ENCODE results near the gene FYCO1. TPM values are rescaled to one million over a fixed set of nuclear protein-coding genes. Genes with fewer than 3 reads are reported as not detected.

The FYCO1 gene
- polyA plus RNA-seq, 3 donors, result 0.59 to 5.0 (median 1.3) TPM

DNA sequence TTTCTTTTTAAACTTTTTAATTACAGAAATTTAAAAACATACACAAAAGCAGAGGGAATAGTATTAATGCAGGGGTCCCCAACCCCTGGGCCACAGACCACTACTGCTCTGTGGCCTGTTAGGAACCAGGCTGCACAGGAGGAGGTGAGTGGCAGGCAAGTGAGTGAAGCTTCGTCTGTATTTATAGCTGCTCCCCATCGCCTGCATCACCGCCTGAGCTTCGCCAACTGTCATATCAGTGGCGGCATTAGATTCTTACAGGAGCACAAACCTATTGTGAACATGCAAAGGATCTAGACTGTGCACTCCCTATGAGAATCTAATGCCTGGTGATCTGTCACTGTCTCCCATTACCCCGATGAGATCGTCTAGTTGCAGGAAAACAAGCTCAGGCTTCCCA lies 86.9 kb downstream of the FYCO1 start:
- H3K9ac ChIP-seq (ENCODE audit: insufficient read depth, low read length, poor library complexity, severe bottlenecking), result no peak overlapping the region
- no peak overlapping the region for H3K27ac ChIP-seq (ENCODE audit: low read depth in 1 of 2, low read length in 2 of 2)
- no peaks in the 10 kb centered on the region for H3K4me1 ChIP-seq (ENCODE audit: control insufficient read depth in 1 of 2, insufficient read depth in 2 of 2, low read length in 2 of 2)
- Mint-ChIP-seq H3K27me3 (ENCODE audit: low read depth in 3 of 3) (peaks cover 0 to 1% (median 0%) of the 10 kb centered on the region in 3 donors), H3K27ac (no peak overlapping the region), H3K9me3 (no peaks in the 10 kb centered on the region), H3K4me1 (peaks cover 3% of the 10 kb centered on the region), H3K4me3 (no peak overlapping the region), H3K36me3 (peaks cover 2 to 9% of the 10 kb centered on the region in 2 donors)
- no peak for DNase-seq
- H3K79me2 ChIP-seq (ENCODE audit: insufficient read depth, low read length), result no peaks in the 10 kb centered on the region
- TF ChIP-seq, protein P1, sequence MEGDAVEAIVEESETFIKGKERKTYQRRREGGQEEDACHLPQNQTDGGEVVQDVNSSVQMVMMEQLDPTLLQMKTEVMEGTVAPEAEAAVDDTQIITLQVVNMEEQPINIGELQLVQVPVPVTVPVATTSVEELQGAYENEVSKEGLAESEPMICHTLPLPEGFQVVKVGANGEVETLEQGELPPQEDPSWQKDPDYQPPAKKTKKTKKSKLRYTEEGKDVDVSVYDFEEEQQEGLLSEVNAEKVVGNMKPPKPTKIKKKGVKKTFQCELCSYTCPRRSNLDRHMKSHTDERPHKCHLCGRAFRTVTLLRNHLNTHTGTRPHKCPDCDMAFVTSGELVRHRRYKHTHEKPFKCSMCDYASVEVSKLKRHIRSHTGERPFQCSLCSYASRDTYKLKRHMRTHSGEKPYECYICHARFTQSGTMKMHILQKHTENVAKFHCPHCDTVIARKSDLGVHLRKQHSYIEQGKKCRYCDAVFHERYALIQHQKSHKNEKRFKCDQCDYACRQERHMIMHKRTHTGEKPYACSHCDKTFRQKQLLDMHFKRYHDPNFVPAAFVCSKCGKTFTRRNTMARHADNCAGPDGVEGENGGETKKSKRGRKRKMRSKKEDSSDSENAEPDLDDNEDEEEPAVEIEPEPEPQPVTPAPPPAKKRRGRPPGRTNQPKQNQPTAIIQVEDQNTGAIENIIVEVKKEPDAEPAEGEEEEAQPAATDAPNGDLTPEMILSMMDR (IDR thresholded peaks at IDR 0.05), result no peak
- H3K36me3 ChIP-seq (replicated peaks in 1 of 2; ENCODE audit: control insufficient read depth in 1 of 2, insufficient read depth in 2 of 2, low read length in 2 of 2), result no peaks in the 10 kb centered on the region
- no peak overlapping the region for H2AFZ ChIP-seq (ENCODE audit: insufficient read depth, low read depth, low read length, poor library complexity, severe bottlenecking)
- H3K27me3 ChIP-seq (ENCODE audit: control insufficient read depth in 2 of 2, insufficient read depth in 2 of 2, low read length in 2 of 2), result no peaks in the 10 kb centered on the region
- 96% methylated on average over 5 of the region's 7 CpGs for WGBS (ENCODE audit: insufficient coverage)
- no peak overlapping the region for H3K4me2 ChIP-seq (replicated peaks; ENCODE audit: extremely low read depth, low read length, poor library complexity, severe bottlenecking)
- H4K20me1 ChIP-seq (ENCODE audit: insufficient read depth, low read length), result no peaks in the 10 kb centered on the region
- intact Hi-C loops (cut with micrococcal nuclease), result no loop called here
- H3K4me3 ChIP-seq (replicated peaks in 1 of 3; ENCODE audit: low read depth in 2 of 3, low read length in 3 of 3), result no peak overlapping the region
- no peaks in the 10 kb centered on the region for H3K9me3 ChIP-seq (replicated peaks in 1 of 2; ENCODE audit: control insufficient read depth in 1 of 2, insufficient read depth in 1 of 2, low read length in 2 of 2)

- Histone ChIP-seq H3K4me3 (replicated peaks in 1 of 3; ENCODE audit: low read depth in 2 of 3, low read length in 3 of 3) (no peak overlapping the region), H3K9ac (ENCODE audit: insufficient read depth, low read length, poor library complexity, severe bottlenecking) (no peak overlapping the region), H4K20me1 (ENCODE audit: insufficient read depth, low read length) (no peaks in the 10 kb centered on the region), H3K36me3 (replicated peaks in 1 of 2; ENCODE audit: control insufficient read depth in 1 of 2, insufficient read depth in 2 of 2, low read length in 2 of 2) (no peaks in the 10 kb centered on the region), H3K4me2 (replicated peaks; ENCODE audit: extremely low read depth, low read length, poor library complexity, severe bottlenecking) (no peak overlapping the region), H3K79me2 (ENCODE audit: insufficient read depth, low read length) (no peaks in the 10 kb centered on the region), H2AFZ (ENCODE audit: insufficient read depth, low read depth, low read length, poor library complexity, severe bottlenecking) (no peak overlapping the region), H3K27me3 (ENCODE audit: control insufficient read depth in 2 of 2, insufficient read depth in 2 of 2, low read length in 2 of 2) (no peaks in the 10 kb centered on the region), H3K27ac (ENCODE audit: low read depth in 1 of 2, low read length in 2 of 2) (no peak overlapping the region), H3K9me3 (replicated peaks in 1 of 2; ENCODE audit: control insufficient read depth in 1 of 2, insufficient read depth in 1 of 2, low read length in 2 of 2) (no peaks in the 10 kb centered on the region), H3K4me1 (ENCODE audit: control insufficient read depth in 1 of 2, insufficient read depth in 2 of 2, low read length in 2 of 2) (no peaks in the 10 kb centered on the region)
- H3K27ac Mint-ChIP-seq, result no peak overlapping the region
- peaks cover 2 to 9% of the 10 kb centered on the region in 2 donors for H3K36me3 Mint-ChIP-seq
- intact Hi-C loops (cut with micrococcal nuclease), result no loop called here
- H3K9me3 Mint-ChIP-seq, result no peaks in the 10 kb centered on the region
- H3K4me1 Mint-ChIP-seq, result peaks cover 3% of the 10 kb centered on the region
- TF ChIP-seq, protein P1 (IDR thresholded peaks at IDR 0.05), result no peak
- peaks cover 0 to 1% (median 0%) of the 10 kb centered on the region in 3 donors for H3K27me3 Mint-ChIP-seq (ENCODE audit: low read depth in 3 of 3)
- no peak overlapping the region for H3K4me3 Mint-ChIP-seq
- no peak for DNase-seq
- WGBS (ENCODE audit: insufficient coverage), result 81% methylated on average over 9 of the region's 13 CpGs
Observed at GRCh38 chr3:45907769-45908705, 87.6 kb downstream of the FYCO1 start.
